Natural killer cell (primary cell): Measurements from ENCODE around the gene CSF2RB. TPM values are rescaled to one million over a fixed set of nuclear protein-coding genes. Genes with fewer than 3 reads are reported as not detected.

ENCODE experiments used
- ATAC-seq, 3 donors: fragments of 150-1000 bp in 2 of 3; fragments of 200-7000 bp in 1 of 3; cut with Tn5 transposase; 1 replicate in 1 of 3; 2 replicates in 2 of 3; pipeline ENCODE4 v1.10.0; 2021; ENCODE audit warnings: mild to moderate bottlenecking in 2 of 3, moderate library complexity in 2 of 3
- DNase-seq, 2 donors: peaks; one replicate each; pipeline versions ENCODE4 v3.0.0 to v3.0.0-alpha.2; 2013 to 2021; ENCODE audit warnings: mixed read lengths in 1 of 2
- H3K27ac ChIP-seq: one replicate; pipeline ENCODE4 v1.5.1; 2013; ENCODE audit warnings: mild to moderate bottlenecking, low read length
- H3K27me3 ChIP-seq: one replicate; pipeline ENCODE4 v1.6.1; 2013; ENCODE audit warnings: low read length; ENCODE audit not compliant: control insufficient read depth, insufficient read depth
- H3K36me3 ChIP-seq: one replicate; pipeline ENCODE4 v1.6.1; 2013; ENCODE audit warnings: low read length; ENCODE audit not compliant: control insufficient read depth, insufficient read depth
- H3K4me1 ChIP-seq: one replicate; pipeline ENCODE4 v1.6.1; 2013; ENCODE audit warnings: low read length; ENCODE audit not compliant: control insufficient read depth, insufficient read depth
- H3K4me3 ChIP-seq: one replicate; pipeline ENCODE4 v1.5.1; 2013; ENCODE audit warnings: low read length
- H3K9me3 ChIP-seq: one replicate; pipeline ENCODE4 v1.6.1; 2013; ENCODE audit warnings: low read length; ENCODE audit not compliant: control insufficient read depth, insufficient read depth
- H3K27ac Mint-ChIP-seq, 2 donors: one replicate each; pipeline ENCODE4 v1.8.0; 2022; ENCODE audit warnings: mild to moderate bottlenecking in 2 of 2, mixed read lengths in 2 of 2, moderate library complexity in 1 of 2
- H3K27me3 Mint-ChIP-seq, 2 donors: one replicate each; pipeline ENCODE4 v1.8.0; 2022; ENCODE audit warnings: low read depth in 2 of 2, mixed read lengths in 2 of 2
- H3K36me3 Mint-ChIP-seq: one replicate; pipeline ENCODE4 v1.8.0; 2022; ENCODE audit warnings: mixed read lengths
- H3K4me1 Mint-ChIP-seq, 2 donors: one replicate each; pipeline ENCODE4 v1.8.0; 2022; ENCODE audit warnings: mixed read lengths in 2 of 2
- H3K4me3 Mint-ChIP-seq: one replicate; pipeline ENCODE4 v1.8.0; 2022; ENCODE audit warnings: mild to moderate bottlenecking, moderate library complexity, mixed read lengths
- H3K9me3 Mint-ChIP-seq, 2 donors: one replicate each; pipeline ENCODE4 v1.8.0; 2022; ENCODE audit warnings: mixed read lengths in 2 of 2
- CTCF ChIP-seq: fragments of 200-600 bp; IDR thresholded peaks from one replicate; pipeline ENCODE4 v1.8.0; 2022; ENCODE audit warnings: antibody characterized with exemption
- WGBS: methylation state at CpG from one replicate; pipeline ENCODE4 v1.1.7; 2013; ENCODE audit warnings: missing lambda C conversion rate; ENCODE audit not compliant: insufficient coverage; 5-methylcytosine and 5-hydroxymethylcytosine counted together
- intact Hi-C: fragments of 100-400 bp; cut with micrococcal nuclease; formaldehyde crosslinking; loops from one replicate; pipeline ENCODE4 v1.14.2; 2022
- total RNA-seq, 4 donors: library from RNA; stranded (reverse); fragments of 120-200 nt in 1 of 4; gene quantifications; one replicate each; pipeline versions ENCODE4 v1.2.3 to v1.2.4, GENCODE V29; 2013 to 2022

Gene CSF2RB
- total RNA-seq, 3 donors from 2014 or later (not counting 1 experiment from before 2014, with no cell fraction given) = 3.8 to 274 (median 8.2) TPM

GRCh38 chr22:36885474-36885873, 28.0 kb upstream of the CSF2RB start:
- Mint-ChIP-seq H3K27me3 (peaks cover 18 to 28% of the 10 kb centered on the region in 2 donors), H3K4me3 (no peak overlapping the region), H3K36me3 (peaks cover 19% of the 10 kb centered on the region), H3K4me1 (no peaks in the 10 kb centered on the region), H3K9me3 (peaks cover 3 to 11% of the 10 kb centered on the region in 2 donors), H3K27ac (no peak overlapping the region)
- no peak for TF ChIP-seq CTCF
- ATAC-seq = peak in 1 of 3 donors; percentile 78
- Histone ChIP-seq H3K9me3 (peaks cover 16% of the 10 kb centered on the region), H3K27me3 (no peaks in the 10 kb centered on the region), H3K4me3 (no peak overlapping the region), H3K36me3 (no peaks in the 10 kb centered on the region), H3K4me1 (no peaks in the 10 kb centered on the region), H3K27ac (no peak overlapping the region)
- intact Hi-C loops = no loop called here
- WGBS = 91% methylated on average over 7 of the region's 7 CpGs
- no peak for DNase-seq

- Mint-ChIP-seq H3K4me1 (no peaks in the 10 kb centered on the region), H3K4me3 (no peak overlapping the region), H3K36me3 (peaks cover 17% of the 10 kb centered on the region), H3K27me3 (peaks cover 15 to 28% of the 10 kb centered on the region in 2 donors), H3K27ac (no peak overlapping the region), H3K9me3 (peaks cover 3 to 8% of the 10 kb centered on the region in 2 donors)
- Histone ChIP-seq H3K9me3 (peaks cover 11% of the 10 kb centered on the region), H3K36me3 (no peaks in the 10 kb centered on the region), H3K27ac (no peak overlapping the region), H3K27me3 (no peaks in the 10 kb centered on the region), H3K4me1 (no peaks in the 10 kb centered on the region), H3K4me3 (no peak overlapping the region)
- no peak for TF ChIP-seq CTCF
- ATAC-seq = no peak
- 93% methylated on average over 3 of the region's 4 CpGs for WGBS
- DNase-seq = no peak
- intact Hi-C loops = no loop called here
Measured at GRCh38 chr22:36886016-36886415, 27.4 kb upstream of the CSF2RB start.

GRCh38 chr22:36887162-36887561, 26.3 kb upstream of the CSF2RB start:
- Histone ChIP-seq H3K27me3 (no peaks in the 10 kb centered on the region), H3K4me3 (no peak overlapping the region), H3K36me3 (no peaks in the 10 kb centered on the region), H3K4me1 (no peaks in the 10 kb centered on the region), H3K27ac (no peak overlapping the region), H3K9me3 (peaks cover 8% of the 10 kb centered on the region)
- Mint-ChIP-seq H3K4me3 (no peak overlapping the region), H3K4me1 (no peaks in the 10 kb centered on the region), H3K27ac (no peak overlapping the region), H3K27me3 (peaks cover 17 to 22% of the 10 kb centered on the region in 2 donors), H3K36me3 (peaks cover 6% of the 10 kb centered on the region), H3K9me3 (peaks cover 0 to 3% of the 10 kb centered on the region in 2 donors)
- peak in 1 of 3 donors; percentile 67 for ATAC-seq
- intact Hi-C loops = no loop called here
- DNase-seq = peak in 1 of 2 donors; percentile 45
- WGBS = 27% methylated on average over 1 of the region's 4 CpGs
- TF ChIP-seq CTCF = no peak

GRCh38 chr22:36891646-36892045, 21.8 kb upstream of the CSF2RB start:
- DNase-seq (no peak), ATAC-seq (no peak)
- Histone ChIP-seq H3K27ac (no peak overlapping the region), H3K4me1 (no peaks in the 10 kb centered on the region), H3K36me3 (no peaks in the 10 kb centered on the region), H3K4me3 (no peak overlapping the region), H3K9me3 (peaks cover 7% of the 10 kb centered on the region), H3K27me3 (no peaks in the 10 kb centered on the region)
- H3K27ac Mint-ChIP-seq = no peak overlapping the region
- no peaks in the 10 kb centered on the region for H3K36me3 Mint-ChIP-seq
- no CpG with 5 or more reads among the region's 1 CpG for WGBS
- no peak for TF ChIP-seq CTCF
- intact Hi-C loops = loop anchor here (1.0 kb wide), 1 partner anchor 28 kb away; no protein-coding TSS in a partner anchor
- H3K27me3 Mint-ChIP-seq = peaks cover 0 to 12% of the 10 kb centered on the region in 2 donors
- no peaks in the 10 kb centered on the region for H3K4me1 Mint-ChIP-seq
- peaks cover 0 to 4% of the 10 kb centered on the region in 2 donors for H3K9me3 Mint-ChIP-seq
- H3K4me3 Mint-ChIP-seq = no peak overlapping the region
